H1 (cell line): ENCODE results near the gene NLRX1. TPM values are rescaled to one million over a fixed set of nuclear protein-coding genes. Genes with fewer than 3 reads are reported as not detected.

ENCODE experiments used
- CTCF ChIA-PET: fragments of 300-600 bp; sonication (Branson Sonifier 250); formaldehyde crosslinking; loops from one replicate; lab custom pipeline; 2021; ENCODE audit not compliant: partially characterized antibody; lab: Charles Lee
- POLR2A ChIA-PET: fragments of 300-600 bp; sonication (Branson Sonifier 250); formaldehyde crosslinking; loops from one replicate; lab custom pipeline; 2021; ENCODE audit warnings: inconsistent platforms; ENCODE audit not compliant: partially characterized antibody; lab: Charles Lee
- DNase-seq, 2 experiments: peaks; one replicate each; pipeline versions ENCODE4 v3.0.0 to v3.0.0-alpha.2; 2010 to 2022; ENCODE audit warnings: low spot score in 2 of 2, low read depth in 1 of 2, mixed read lengths in 1 of 2
- FAIRE-seq: peaks from 2 replicates; lab custom pipeline; 2011; peaks lifted over from hg19 to GRCh38; lab: Jason Lieb, UNC
- H2AFZ ChIP-seq: 2 replicates; pipeline ENCODE4 v1.8.1; 2012; ENCODE audit warnings: low read length, inconsistent platforms
- H2AK5ac ChIP-seq: 2 replicates; pipeline ENCODE4 v1.6.1; 2013; ENCODE audit warnings: low read depth, low read length
- H2BK120ac ChIP-seq: replicated peaks from 2 replicates; pipeline ENCODE3; 2013; ENCODE audit warnings: low read depth, low read length, inconsistent platforms
- H2BK12ac ChIP-seq: 2 replicates; pipeline ENCODE4 v1.6.1; 2013; ENCODE audit warnings: low read depth, low read length
- H2BK15ac ChIP-seq: 2 replicates; pipeline ENCODE4 v1.6.1; 2013; ENCODE audit warnings: low read length
- H2BK20ac ChIP-seq: 2 replicates; pipeline ENCODE4 v1.6.1; 2013; ENCODE audit warnings: low read length
- H2BK5ac ChIP-seq: 2 replicates; pipeline ENCODE4 v1.6.1; 2013; ENCODE audit warnings: low read depth, low read length
- H3K14ac ChIP-seq: 2 replicates; pipeline ENCODE4 v1.6.1; 2013; ENCODE audit warnings: inconsistent platforms; ENCODE audit not compliant: insufficient read length
- H3K18ac ChIP-seq: 2 replicates; pipeline ENCODE4 v1.6.1; 2013; ENCODE audit warnings: low read length; ENCODE audit errors: extremely low read depth
- H3K23ac ChIP-seq: 2 replicates; pipeline ENCODE4 v1.6.1; 2013; ENCODE audit warnings: inconsistent platforms; ENCODE audit not compliant: insufficient read length
- H3K23me2 ChIP-seq: 2 replicates; pipeline ENCODE4 v1.6.1; 2013; ENCODE audit warnings: low read depth, low read length
- H3K27ac ChIP-seq: 2 replicates; pipeline ENCODE4 v1.6.1; 2011; ENCODE audit warnings: low read depth, low read length, inconsistent platforms
- H3K27me3 ChIP-seq, 4 experiments: replicated peaks in 1 of 4; 1 replicate in 1 of 4; 2 replicates in 3 of 4; pipeline versions ENCODE4 v1.6.1 to v1.8.1; 2011 to 2013; ENCODE audit warnings: low read length in 3 of 4, mild to moderate bottlenecking in 3 of 4, inconsistent platforms in 2 of 4, mixed read lengths in 2 of 4, moderate library complexity in 1 of 4; ENCODE audit not compliant: control insufficient read depth in 3 of 4, insufficient read depth in 3 of 4; ENCODE audit errors: extremely low read depth in 1 of 4
- H3K36me3 ChIP-seq, 4 experiments: 2 replicates each; pipeline versions ENCODE4 v1.6.1 to v1.8.1; 2011 to 2013; ENCODE audit warnings: mild to moderate bottlenecking in 4 of 4, low read length in 3 of 4, moderate library complexity in 2 of 4, control low read depth in 1 of 4, inconsistent platforms in 1 of 4; ENCODE audit not compliant: insufficient read depth in 4 of 4, control insufficient read depth in 2 of 4
- H3K4ac ChIP-seq: replicated peaks from 2 replicates; pipeline ENCODE3; 2013; ENCODE audit warnings: low read length, low read depth, mixed read lengths, inconsistent platforms; ENCODE audit not compliant: insufficient read length
- H3K4me1 ChIP-seq, 4 experiments: replicated peaks in 1 of 4; 1 replicate in 1 of 4; 2 replicates in 3 of 4; pipeline versions ENCODE4 v1.6.1 to v1.8.1; 2011 to 2013; ENCODE audit warnings: low read length in 3 of 4, inconsistent platforms in 2 of 4, mixed read lengths in 1 of 4; ENCODE audit not compliant: insufficient read depth in 4 of 4, control insufficient read depth in 3 of 4
- H3K4me2 ChIP-seq, 2 experiments: 2 replicates each; pipeline versions ENCODE4 v1.6.1 to v1.8.1; 2011 to 2013; ENCODE audit warnings: low read depth in 2 of 2, low read length in 2 of 2, control low read depth in 1 of 2, inconsistent platforms in 1 of 2, mild to moderate bottlenecking in 1 of 2; ENCODE audit not compliant: insufficient read depth in 1 of 2
- H3K4me3 ChIP-seq, 4 experiments: fragments of 200-600, 300-600 bp in 1 of 4; sonication (generic), shearing (Covaris generic), sonication (Bioruptor Twin) in 1 of 4; 2 replicates each; pipeline versions ENCODE4 v1.5.1 to v1.8.1; 2011 to 2016; ENCODE audit warnings: low read length in 4 of 4, low read depth in 3 of 4, control low read depth in 2 of 4, inconsistent platforms in 2 of 4, mild to moderate bottlenecking in 2 of 4, mixed read lengths in 1 of 4, moderate library complexity in 1 of 4; ENCODE audit not compliant: insufficient read depth in 2 of 4; ENCODE audit errors: extremely low read depth in 1 of 4
- H3K56ac ChIP-seq: replicated peaks from 2 replicates; pipeline ENCODE3; 2013; ENCODE audit warnings: low read depth, mild to moderate bottlenecking, mixed read lengths, low read length, inconsistent platforms; ENCODE audit not compliant: insufficient read length
- H3K79me1 ChIP-seq: 2 replicates; pipeline ENCODE4 v1.6.1; 2013; ENCODE audit warnings: low read depth, low read length, control low read depth
- H3K79me2 ChIP-seq, 2 experiments: 2 replicates each; pipeline versions ENCODE4 v1.6.1 to v1.8.1; 2012 to 2013; ENCODE audit warnings: low read length in 2 of 2, mild to moderate bottlenecking in 2 of 2, inconsistent platforms in 1 of 2; ENCODE audit not compliant: insufficient read depth in 2 of 2, control insufficient read depth in 1 of 2
- H3K9ac ChIP-seq, 4 experiments: replicated peaks in 1 of 4; 1 replicate in 1 of 4; 2 replicates in 3 of 4; pipeline versions ENCODE4 v1.6.1 to v1.8.1; 2011 to 2013; ENCODE audit warnings: low read depth in 3 of 4, low read length in 3 of 4, control low read depth in 2 of 4, mild to moderate bottlenecking in 2 of 4, moderate library complexity in 2 of 4, inconsistent platforms in 1 of 4; ENCODE audit errors: extremely low read depth in 1 of 4
- H3K9me3 ChIP-seq, 2 experiments: 2 replicates each; pipeline versions ENCODE4 v1.6.1 to v1.8.1; 2012 to 2013; ENCODE audit warnings: mild to moderate bottlenecking in 2 of 2, moderate library complexity in 2 of 2, control low read depth in 1 of 2, inconsistent platforms in 1 of 2, low read depth in 1 of 2, low read length in 1 of 2, mixed read lengths in 1 of 2; ENCODE audit not compliant: insufficient read depth in 2 of 2
- H4K20me1 ChIP-seq, 2 experiments: replicated peaks in 1 of 2; 2 replicates each; pipeline versions ENCODE3 to v1.8.1; 2011 to 2013; ENCODE audit warnings: inconsistent platforms in 2 of 2, low read length in 2 of 2, mild to moderate bottlenecking in 1 of 2; ENCODE audit not compliant: insufficient read depth in 2 of 2, control insufficient read depth in 1 of 2
- H4K5ac ChIP-seq: 2 replicates; pipeline ENCODE4 v1.6.1; 2013; ENCODE audit warnings: low read length, low read depth, mixed read lengths, inconsistent platforms; ENCODE audit not compliant: insufficient read length
- H4K8ac ChIP-seq: 2 replicates; pipeline ENCODE4 v1.8.0; 2013; ENCODE audit warnings: mild to moderate bottlenecking, moderate library complexity, low read length, inconsistent platforms; ENCODE audit not compliant: insufficient read depth; ENCODE audit errors: extremely low read depth
- H4K91ac ChIP-seq: replicated peaks from 2 replicates; pipeline ENCODE3; 2013; ENCODE audit warnings: low read length, mixed read lengths, inconsistent platforms; ENCODE audit not compliant: insufficient read length
- GABPA ChIP-seq: IDR thresholded peaks from 2 replicates; pipeline ENCODE4 v1.6.1; 2011; ENCODE audit warnings: mild to moderate bottlenecking, low read length, moderate library complexity, borderline replicate concordance; ENCODE audit not compliant: insufficient read depth
- HDAC2 ChIP-seq, 2 experiments: fragments of 300-600 bp in 1 of 2; sonication (generic) in 1 of 2; IDR thresholded peaks; 2 replicates each; pipeline ENCODE4 v1.6.1; 2011 to 2012; ENCODE audit warnings: low read depth in 2 of 2, low read length in 2 of 2, mild to moderate bottlenecking in 2 of 2, moderate library complexity in 2 of 2, borderline replicate concordance in 1 of 2, inconsistent platforms in 1 of 2
- JUND ChIP-seq: IDR thresholded peaks from 2 replicates; pipeline ENCODE4 v1.6.1; 2011; ENCODE audit warnings: mild to moderate bottlenecking, improper control_type of control experiment, low read length
- KDM1A ChIP-seq: fragments of 200-600, 300-600 bp; sonication (generic); IDR thresholded peaks from 2 replicates; pipeline ENCODE4 v1.7.1; 2016; ENCODE audit warnings: mild to moderate bottlenecking, low read length, borderline replicate concordance
- RAD21 ChIP-seq, 2 experiments: IDR thresholded peaks in 1 of 2; conservative IDR thresholded peaks in 1 of 2; 2 replicates each; pipeline ENCODE4 v1.6.1; 2011; ENCODE audit warnings: low read depth in 2 of 2, low read length in 2 of 2, improper control_type of control experiment in 1 of 2, inconsistent platforms in 1 of 2, mild to moderate bottlenecking in 1 of 2, moderate library complexity in 1 of 2
- SAP30 ChIP-seq: fragments of 300-600 bp; sonication (generic); IDR thresholded peaks from 2 replicates; pipeline ENCODE4 v1.7.1; 2012; ENCODE audit warnings: low read length, moderate library complexity, mild to moderate bottlenecking, inconsistent platforms; ENCODE audit not compliant: insufficient read depth, insufficient replicate concordance
- SIX5 ChIP-seq: IDR thresholded peaks from 2 replicates; pipeline ENCODE4 v1.6.1; 2011; ENCODE audit warnings: mild to moderate bottlenecking, low read depth, low read length
- TAF7 ChIP-seq: optimal IDR thresholded peaks from 2 replicates; pipeline ENCODE3; 2011; ENCODE audit warnings: low read depth, mild to moderate bottlenecking, inconsistent platforms, low read length, moderate library complexity, borderline replicate concordance
- TEAD4 ChIP-seq: IDR thresholded peaks from 2 replicates; pipeline ENCODE4 v1.6.1; 2012; ENCODE audit warnings: low read depth, low read length, inconsistent platforms, mixed read lengths
- WGBS, 2 experiments: shearing (Covaris generic) in 1 of 2; methylation state at CpG; one replicate each; pipeline versions ENCODE4 v1.1.6 to v1.1.7; 2013 to 2015; ENCODE audit warnings: low lambda C conversion rate in 2 of 2, mixed read lengths in 2 of 2, inconsistent platforms in 1 of 2, low coverage in 1 of 2, missing lambda C conversion rate in 1 of 2; ENCODE audit not compliant: insufficient replicate concordance in 2 of 2, insufficient coverage in 1 of 2, insufficient read length in 1 of 2; ENCODE audit errors: extremely low coverage in 1 of 2, missing lambda C conversion rate in 1 of 2; 5-methylcytosine and 5-hydroxymethylcytosine counted together
- polyA plus RNA-seq, 7 experiments: library from polyadenylated mRNA; depleted of rRNA in 3 of 7; stranded (reverse) in 5 of 7; unstranded in 2 of 7; fragments of >200 nt in 5 of 7; fragments of 200-250 nt in 2 of 7; gene quantifications; 1 replicate in 5 of 7; 2 replicates in 1 of 7; 4 replicates in 1 of 7; pipeline versions ENCODE4 v1.2.1 to v1.2.3, GENCODE V29; 2011 to 2013; ENCODE audit warnings: missing spikeins in 2 of 7, mixed read lengths in 2 of 7
- total RNA-seq: library from RNA; stranded (reverse); fragmentation: NEBNext Ultra II Directional; extraction: Animal tissue kit (Norgen Biotek cat#: 25700); gene quantifications from 2 replicates; pipeline ENCODE4 v1.2.1, GENCODE V29; 2021
- TF ChIP-seq, protein P1 (sequence below), 3 experiments: IDR thresholded peaks; 1 replicate in 2 of 3; 2 replicates in 1 of 3; pipeline versions ENCODE4 v1.5.1 to v1.6.1; 2011; ENCODE audit warnings: low read length in 3 of 3, mild to moderate bottlenecking in 3 of 3, inconsistent platforms in 2 of 3, low read depth in 1 of 3, moderate library complexity in 1 of 3; ENCODE audit not compliant: insufficient read depth in 1 of 3; ENCODE audit errors: control extremely low read depth in 1 of 3

Gene NLRX1
- total and polyA plus RNA-seq, 2 of the 8 experiments (the other 6 are each of a cell fraction or from before 2014, with no cell fraction given): 13.2 to 18.6 TPM

DNA sequence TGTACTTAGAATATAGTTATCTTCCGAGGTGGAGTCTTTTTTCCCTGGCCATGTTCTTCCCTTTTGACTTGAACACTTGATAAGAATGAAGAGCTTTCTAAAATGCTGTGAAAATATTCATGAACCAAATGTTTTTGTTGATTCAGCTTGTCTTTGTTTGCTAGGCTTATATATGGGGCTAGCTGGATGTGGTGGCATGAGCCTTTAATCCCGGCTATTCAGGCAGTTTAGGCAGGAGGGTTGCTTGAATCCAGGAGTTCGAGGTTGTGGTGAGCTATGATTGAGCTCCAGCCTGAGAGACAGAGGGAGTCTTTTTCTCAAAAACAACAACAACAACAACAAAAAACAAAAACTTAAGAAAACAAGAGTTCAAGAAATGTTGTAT is 60.8 kb downstream of the NLRX1 start:
- Histone ChIP-seq H3K27ac (no peak overlapping the region), H3K9ac (no peak overlapping the region), H3K4ac (no peak overlapping the region), H3K56ac (no peak overlapping the region), H3K79me1 (no peaks in the 10 kb centered on the region; the same call in 1 of the 2 replicates), H2BK5ac (no peak overlapping the region), H4K91ac (no peak overlapping the region), H3K4me2 (no peak overlapping the region), H3K23me2 (no peaks in the 10 kb centered on the region), H2AFZ (no peak overlapping the region), H3K36me3 (peaks cover 0 to 10% (median 5%) of the 10 kb centered on the region in 4 experiments; a peak in 3 of 8 replicates), H2AK5ac (no peak overlapping the region), H3K4me1 (no peaks in the 10 kb centered on the region), H3K18ac (no peak overlapping the region), H4K8ac (no peak overlapping the region), H3K4me3 (no peak overlapping the region), H3K79me2 (peaks cover 0 to 81% of the 10 kb centered on the region in 2 experiments; a peak in 2 of 4 replicates), H3K9me3 (no peaks in the 10 kb centered on the region), H3K27me3 (no peaks in the 10 kb centered on the region), H3K23ac (no peak overlapping the region), H2BK12ac (no peak overlapping the region), H4K5ac (no peak overlapping the region), H2BK15ac (no peak overlapping the region), H4K20me1 (peaks cover 2 to 5% of the 10 kb centered on the region in 2 experiments), H3K14ac (no peak overlapping the region), H2BK20ac (no peak overlapping the region), H2BK120ac (no peak overlapping the region)
- POLR2A ChIA-PET: interaction anchor here (0.7 kb wide), 1 partner anchor 14 kb away, joined by 3 read pairs; no protein-coding TSS in a partner anchor
- no peak for FAIRE-seq
- CTCF ChIA-PET: interaction anchor here (1.1 to 1.2 kb wide), 2 partner anchors 32 to 92 kb away, joined by 3 read pairs; no protein-coding TSS in a partner anchor
- WGBS, 2 experiments: 89% methylated on average over 3 of the region's 3 CpGs; no CpG with 5 or more reads in 1 of the 2 experiments
- DNase-seq: no peak
- TF ChIP-seq SAP30 (no peak), JUND (no peak), TAF7 (no peak), RAD21 (IDR thresholded peaks at IDR 0.05 in 1 of 2, conservative IDR thresholded peaks at IDR 0.05 in 1 of 2; ENCODE audit: low read depth in 2 of 2, low read length in 2 of 2) (no peak), KDM1A (no peak), TEAD4 (no peak), GABPA (no peak), SIX5 (no peak), HDAC2 (IDR thresholded peaks at IDR 0.05; ENCODE audit: borderline replicate concordance in 1 of 2, low read depth in 2 of 2, low read length in 2 of 2) (no peak)
- TF ChIP-seq, protein P1, sequence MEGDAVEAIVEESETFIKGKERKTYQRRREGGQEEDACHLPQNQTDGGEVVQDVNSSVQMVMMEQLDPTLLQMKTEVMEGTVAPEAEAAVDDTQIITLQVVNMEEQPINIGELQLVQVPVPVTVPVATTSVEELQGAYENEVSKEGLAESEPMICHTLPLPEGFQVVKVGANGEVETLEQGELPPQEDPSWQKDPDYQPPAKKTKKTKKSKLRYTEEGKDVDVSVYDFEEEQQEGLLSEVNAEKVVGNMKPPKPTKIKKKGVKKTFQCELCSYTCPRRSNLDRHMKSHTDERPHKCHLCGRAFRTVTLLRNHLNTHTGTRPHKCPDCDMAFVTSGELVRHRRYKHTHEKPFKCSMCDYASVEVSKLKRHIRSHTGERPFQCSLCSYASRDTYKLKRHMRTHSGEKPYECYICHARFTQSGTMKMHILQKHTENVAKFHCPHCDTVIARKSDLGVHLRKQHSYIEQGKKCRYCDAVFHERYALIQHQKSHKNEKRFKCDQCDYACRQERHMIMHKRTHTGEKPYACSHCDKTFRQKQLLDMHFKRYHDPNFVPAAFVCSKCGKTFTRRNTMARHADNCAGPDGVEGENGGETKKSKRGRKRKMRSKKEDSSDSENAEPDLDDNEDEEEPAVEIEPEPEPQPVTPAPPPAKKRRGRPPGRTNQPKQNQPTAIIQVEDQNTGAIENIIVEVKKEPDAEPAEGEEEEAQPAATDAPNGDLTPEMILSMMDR (IDR thresholded peaks at IDR 0.05; ENCODE audit: control extremely low read depth in 1 of 3, insufficient read depth in 1 of 3, low read depth in 1 of 3, low read length in 3 of 3): no peak
